Smooth muscle cell (in vitro differentiated cells): ENCODE results near the gene TCF12. TPM values are rescaled to one million over a fixed set of nuclear protein-coding genes. Genes with fewer than 3 reads are reported as not detected.

ENCODE experiments used
- DNase-seq: peaks from one replicate; lab custom pipeline; 2025; ENCODE audit not compliant: unreplicated experiment; lab: John Stamatoyannopoulos, UW
- H2AFZ ChIP-seq: fragments of 200-600 bp; sonication (generic); 2 replicates; pipeline ENCODE4 v1.6.0; 2016; ENCODE audit warnings: antibody characterized with exemption, low read depth, mild to moderate bottlenecking
- H3F3A ChIP-seq: fragments of 200-600 bp; sonication (generic); 2 replicates; pipeline ENCODE4 v1.6.0; 2017; ENCODE audit warnings: antibody characterized with exemption, low read depth
- H3K27ac ChIP-seq: fragments of 200-600 bp; sonication (generic); 2 replicates; pipeline ENCODE4 v1.5.1; 2016; ENCODE audit warnings: low read depth, mild to moderate bottlenecking
- H3K27me3 ChIP-seq: fragments of 200-600 bp; sonication (generic); 2 replicates; pipeline ENCODE4 v1.6.1; 2016; ENCODE audit warnings: low read depth, mild to moderate bottlenecking
- H3K36me3 ChIP-seq: fragments of 200-600 bp; sonication (generic); 2 replicates; pipeline ENCODE4 v1.5.1; 2016; ENCODE audit warnings: low read depth
- H3K4me1 ChIP-seq: fragments of 200-600 bp; sonication (generic); 2 replicates; pipeline ENCODE4 v1.5.1; 2016; ENCODE audit warnings: low read depth
- H3K4me2 ChIP-seq: fragments of 200-600 bp; sonication (generic); 2 replicates; pipeline ENCODE4 v1.6.0; 2016; ENCODE audit warnings: mild to moderate bottlenecking
- H3K4me3 ChIP-seq: fragments of 200-600 bp; sonication (generic); 2 replicates; pipeline ENCODE4 v1.5.1; 2016; ENCODE audit warnings: mild to moderate bottlenecking
- H3K79me2 ChIP-seq: fragments of 200-600 bp; sonication (generic); 2 replicates; pipeline ENCODE4 v1.6.0; 2016; ENCODE audit warnings: low read depth, mild to moderate bottlenecking
- H3K9ac ChIP-seq: fragments of 200-600 bp; sonication (generic); 2 replicates; pipeline ENCODE4 v1.6.0; 2016; ENCODE audit warnings: low read depth
- H3K9me3 ChIP-seq: fragments of 200-600 bp; sonication (generic); replicated peaks from 2 replicates; pipeline ENCODE4 v1.5.1; 2016; ENCODE audit warnings: low read depth
- H4K20me1 ChIP-seq: fragments of 200-600 bp; sonication (generic); 2 replicates; pipeline ENCODE4 v1.6.0; 2016; ENCODE audit warnings: low read depth
- CTCF ChIP-seq: fragments of 200-600 bp; sonication (generic); IDR thresholded peaks from 2 replicates; pipeline ENCODE4 v1.5.1; 2017; ENCODE audit warnings: borderline replicate concordance, mild to moderate bottlenecking, antibody characterized with exemption; ENCODE audit not compliant: insufficient read depth, poor library complexity, severe bottlenecking
- WGBS: methylation state at CpG from one replicate; pipeline ENCODE4 v1.1.7; 2016; ENCODE audit warnings: low lambda C conversion rate; 5-methylcytosine and 5-hydroxymethylcytosine counted together
- polyA plus RNA-seq: library from polyadenylated mRNA; unstranded; fragments of >200 nt; fragmentation: Nextera tagmentation; extraction: Ambion mirVana; gene quantifications from 2 replicates; pipeline ENCODE4 v1.2.1, GENCODE V29; 2016
- total RNA-seq: library from RNA; depleted of rRNA; stranded (reverse); fragments of >200 nt; gene quantifications from 2 replicates; pipeline ENCODE4 v1.2.3, GENCODE V29; 2014

The TCF12 gene
- total and polyA plus RNA-seq, 2 experiments from 2014 or later = 54.1 to 302 TPM

DNA sequence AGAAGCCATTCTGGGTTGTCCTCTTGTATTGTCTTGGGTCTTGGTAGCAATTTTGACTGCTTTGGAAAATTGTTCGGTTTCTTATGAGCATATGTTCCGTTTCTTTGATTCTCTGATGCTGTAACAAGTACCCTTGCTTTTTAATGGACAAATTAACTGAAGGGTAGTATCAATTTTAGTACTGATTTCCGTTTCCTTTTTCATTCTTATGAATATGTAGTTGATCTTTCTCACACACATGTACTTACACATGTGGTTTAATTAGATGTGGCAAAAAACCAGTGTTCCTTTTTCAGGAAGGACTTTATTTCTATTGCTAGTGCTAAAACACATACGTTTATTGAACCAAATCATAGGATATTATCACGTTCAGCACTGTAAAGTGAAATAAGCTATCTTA lies 119.1 kb downstream of the TCF12 start:
- TF ChIP-seq CTCF = no peak
- Histone ChIP-seq H3K9ac (no peak overlapping the region), H2AFZ (no peak overlapping the region), H3K79me2 (peaks cover 95% of the 10 kb centered on the region), H3K36me3 (no peaks in the 10 kb centered on the region), H3K4me3 (no peak overlapping the region), H3F3A (no peaks in the 10 kb centered on the region), H3K27me3 (no peaks in the 10 kb centered on the region), H3K27ac (no peak overlapping the region), H3K9me3 (no peaks in the 10 kb centered on the region), H4K20me1 (peaks cover 98% of the 10 kb centered on the region), H3K4me1 (peaks cover 31% of the 10 kb centered on the region), H3K4me2 (no peak overlapping the region)
- no peak for DNase-seq
- WGBS = 93% methylated on average over 5 of the region's 5 CpGs

GRCh38 chr15:57038040-57038439 lies 119.6 kb downstream of the TCF12 start:
- no peak overlapping the region for H3K4me3 ChIP-seq

GRCh38 chr15:57038496-57038895 lies 120.1 kb downstream of the TCF12 start:
- H3K4me3 ChIP-seq = no peak overlapping the region
- H3K27me3 ChIP-seq = no peaks in the 10 kb centered on the region
- TF ChIP-seq CTCF = no peak
- no peak overlapping the region for H3K27ac ChIP-seq
- no peaks in the 10 kb centered on the region for H3F3A ChIP-seq
- H3K36me3 ChIP-seq = no peaks in the 10 kb centered on the region
- H2AFZ ChIP-seq = no peak overlapping the region
- H3K4me2 ChIP-seq = no peak overlapping the region
- 97% methylated on average over 5 of the region's 5 CpGs for WGBS
- H3K9me3 ChIP-seq = no peaks in the 10 kb centered on the region
- H3K4me1 ChIP-seq = peaks cover 31% of the 10 kb centered on the region
- no peak for DNase-seq
- H3K9ac ChIP-seq = no peak overlapping the region
- peaks cover 95% of the 10 kb centered on the region for H3K79me2 ChIP-seq
- H4K20me1 ChIP-seq = peaks cover 98% of the 10 kb centered on the region

More at GRCh38 chr15:57038040-57038439, 119.6 kb downstream of the TCF12 start:
- H3K27ac ChIP-seq = no peak overlapping the region
- H4K20me1 ChIP-seq = peaks cover 98% of the 10 kb centered on the region
- H3K27me3 ChIP-seq = no peaks in the 10 kb centered on the region
- H3K36me3 ChIP-seq = no peaks in the 10 kb centered on the region
- 99% methylated on average over 2 of the region's 2 CpGs for WGBS
- H3K4me1 ChIP-seq = peaks cover 31% of the 10 kb centered on the region
- DNase-seq = no peak
- TF ChIP-seq CTCF = no peak
- no peak overlapping the region for H3K4me2 ChIP-seq
- no peak overlapping the region for H3K9ac ChIP-seq
- H2AFZ ChIP-seq = no peak overlapping the region
- H3K9me3 ChIP-seq = no peaks in the 10 kb centered on the region
- H3K79me2 ChIP-seq = peaks cover 95% of the 10 kb centered on the region
- H3F3A ChIP-seq = no peaks in the 10 kb centered on the region

- Histone ChIP-seq H3F3A (no peaks in the 10 kb centered on the region), H4K20me1 (peaks cover 98% of the 10 kb centered on the region), H3K4me2 (no peak overlapping the region), H3K27me3 (no peaks in the 10 kb centered on the region), H3K36me3 (no peaks in the 10 kb centered on the region), H3K4me3 (no peak overlapping the region), H3K9me3 (no peaks in the 10 kb centered on the region), H3K27ac (no peak overlapping the region), H3K79me2 (peaks cover 89% of the 10 kb centered on the region), H3K4me1 (peaks cover 20% of the 10 kb centered on the region), H2AFZ (no peak overlapping the region), H3K9ac (no peak overlapping the region)
- no peak for DNase-seq
- TF ChIP-seq CTCF = no peak
These were observed 123.0 kb downstream of the TCF12 start for GRCh38 chr15:57041416-57041815.
